Spleen (tissue), 11 donors: ENCODE results near the gene BCAR3. TPM values are rescaled to one million over a fixed set of nuclear protein-coding genes. Genes with fewer than 3 reads are reported as not detected.

Experiments
- DNase-seq: peaks from one replicate; pipeline ENCODE4 v3.0.0-alpha.2; 2020
- H3K27ac ChIP-seq, 8 donors: fragments of 200-600 bp; sonication (generic) in 7 of 8; 1 replicate in 4 of 8; 2 replicates in 4 of 8; pipeline versions ENCODE4 v1.5.0 to v1.8.0; 2016 to 2021; ENCODE audit warnings: inconsistent platforms in 4 of 8, mild to moderate bottlenecking in 4 of 8, moderate library complexity in 1 of 8
- H3K27me3 ChIP-seq, 7 donors: fragments of 200-600 bp; sonication (generic) in 6 of 7; replicated peaks in 1 of 7; 1 replicate in 4 of 7; 2 replicates in 3 of 7; pipeline versions ENCODE4 v1.5.0 to v1.8.0; 2016 to 2021; ENCODE audit warnings: inconsistent platforms in 3 of 7, mild to moderate bottlenecking in 1 of 7
- H3K36me3 ChIP-seq, 6 donors: fragments of 200-600 bp; sonication (generic) in 5 of 6; 1 replicate in 4 of 6; 2 replicates in 2 of 6; pipeline versions ENCODE4 v1.5.0 to v1.8.0; 2016 to 2021; ENCODE audit warnings: inconsistent platforms in 2 of 6
- H3K4me1 ChIP-seq, 6 donors: fragments of 200-600 bp; sonication (generic) in 5 of 6; 1 replicate in 3 of 6; 2 replicates in 3 of 6; pipeline versions ENCODE4 v1.5.0 to v1.8.0; 2016 to 2021; ENCODE audit warnings: inconsistent platforms in 3 of 6
- H3K4me3 ChIP-seq, 8 donors: fragments of 200-600 bp; sonication (generic) in 7 of 8; 1 replicate in 4 of 8; 2 replicates in 4 of 8; pipeline versions ENCODE4 v1.5.0 to v1.8.0; 2016 to 2021; ENCODE audit warnings: inconsistent platforms in 4 of 8, mild to moderate bottlenecking in 4 of 8, moderate library complexity in 2 of 8
- H3K9me3 ChIP-seq, 8 donors: fragments of 200-600 bp; sonication (generic) in 7 of 8; 1 replicate in 4 of 8; 2 replicates in 4 of 8; pipeline versions ENCODE4 v1.5.0 to v1.8.0; 2016 to 2021; ENCODE audit warnings: inconsistent platforms in 4 of 8
- POLR2A ChIP-seq, 3 donors: fragments of 450-650 bp; IDR thresholded peaks; one replicate each; pipeline ENCODE4 v1.5.1; 2017; ENCODE audit warnings: antibody characterized with exemption in 3 of 3, mild to moderate bottlenecking in 1 of 3
- POLR2AphosphoS5 ChIP-seq, 3 donors: sonication (generic); formaldehyde crosslinking; IDR thresholded peaks; one replicate each; pipeline ENCODE4 v1.5.1; 2017; ENCODE audit warnings: antibody characterized with exemption in 3 of 3
- WGBS, 5 donors: extraction: QIAGEN DNeasy Blood & Tissue Kit in 3 of 5; methylation state at CpG; one replicate each; pipeline versions ENCODE4 v1.1.5 to v1.1.7; 2013 to 2018; 5-methylcytosine and 5-hydroxymethylcytosine counted together
- intact Hi-C: fragments of 100-400 bp; cut with DNase I; formaldehyde crosslinking; loops from one replicate; pipeline ENCODE4 v1.15.0; 2023; ENCODE audit warnings: low total_unique reads
- polyA plus RNA-seq, 3 donors: library from polyadenylated mRNA; stranded (reverse); fragments of 200-250 nt; gene quantifications; one replicate each; pipeline ENCODE4 v1.2.1, GENCODE V29; 2013
- total RNA-seq, 7 donors: library from RNA; depleted of rRNA in 3 of 7; stranded (reverse); fragments of >200 nt in 3 of 7; fragmentation: NEBNext Ultra II Directional in 4 of 7; extraction: Animal tissue kit (Norgen Biotek cat#: 25700) in 4 of 7; gene quantifications; one replicate each; pipeline versions ENCODE4 v1.1.0 to v1.2.1, GENCODE V29; 2016 to 2021
- TF ChIP-seq, protein P1 (sequence below), 11 experiments: fragments of 200-600 bp in 7 of 11; fragments of 450-650 bp in 4 of 11; sonication (generic) in 4 of 11; IDR thresholded peaks in 8 of 11; conservative IDR thresholded peaks in 3 of 11; 1 replicate in 7 of 11; 2 replicates in 4 of 11; pipeline versions ENCODE4 v1.4.0 to v1.8.0; 2016 to 2021; ENCODE audit warnings: antibody characterized with exemption in 11 of 11, inconsistent platforms in 4 of 11, mild to moderate bottlenecking in 1 of 11
- donor health status: healthy with polysubstance abuse.
- donor health status: DM: no; HTN: no; CAD: no; lungs with moderate emphysema.
- donor health status: DM: no; HTN: no; CAD: no.
- donor health status: Bipolar disorder and iron deficiency.
- donor health status: healthy.
- donor health status: DM: no; HTN: no; CAD: no.
- donor health status: DM: yes; HTN: yes; CAD: no.

The BCAR3 gene
- total and polyA plus RNA-seq, 10 donors: 3.5 to 18.0 (median 11.8) TPM

GRCh38 chr1:93565496-93566206, 116.0 kb downstream of the BCAR3 start:
- Histone ChIP-seq H3K4me3 (no peak overlapping the region), H3K27ac (no peak overlapping the region), H3K36me3 (peaks cover 0 to 97% (median 23%) of the 10 kb centered on the region in 6 donors)

GRCh38 chr1:93559695-93560094, 121.9 kb downstream of the BCAR3 start:
- Histone ChIP-seq H3K27ac (no peak overlapping the region), H3K4me1 (peaks cover 0 to 25% (median 12%) of the 10 kb centered on the region in 6 donors), H3K4me3 (no peak overlapping the region), H3K27me3 (no peaks in the 10 kb centered on the region), H3K36me3 (peaks cover 0 to 51% (median 0%) of the 10 kb centered on the region in 6 donors), H3K9me3 (no peaks in the 10 kb centered on the region)
- intact Hi-C loops: no loop called here
- no peak for DNase-seq
- TF ChIP-seq POLR2AphosphoS5 (IDR thresholded peaks at IDR 0.05) (no peak), POLR2A (IDR thresholded peaks at IDR 0.05) (no peak)
- TF ChIP-seq, protein P1, sequence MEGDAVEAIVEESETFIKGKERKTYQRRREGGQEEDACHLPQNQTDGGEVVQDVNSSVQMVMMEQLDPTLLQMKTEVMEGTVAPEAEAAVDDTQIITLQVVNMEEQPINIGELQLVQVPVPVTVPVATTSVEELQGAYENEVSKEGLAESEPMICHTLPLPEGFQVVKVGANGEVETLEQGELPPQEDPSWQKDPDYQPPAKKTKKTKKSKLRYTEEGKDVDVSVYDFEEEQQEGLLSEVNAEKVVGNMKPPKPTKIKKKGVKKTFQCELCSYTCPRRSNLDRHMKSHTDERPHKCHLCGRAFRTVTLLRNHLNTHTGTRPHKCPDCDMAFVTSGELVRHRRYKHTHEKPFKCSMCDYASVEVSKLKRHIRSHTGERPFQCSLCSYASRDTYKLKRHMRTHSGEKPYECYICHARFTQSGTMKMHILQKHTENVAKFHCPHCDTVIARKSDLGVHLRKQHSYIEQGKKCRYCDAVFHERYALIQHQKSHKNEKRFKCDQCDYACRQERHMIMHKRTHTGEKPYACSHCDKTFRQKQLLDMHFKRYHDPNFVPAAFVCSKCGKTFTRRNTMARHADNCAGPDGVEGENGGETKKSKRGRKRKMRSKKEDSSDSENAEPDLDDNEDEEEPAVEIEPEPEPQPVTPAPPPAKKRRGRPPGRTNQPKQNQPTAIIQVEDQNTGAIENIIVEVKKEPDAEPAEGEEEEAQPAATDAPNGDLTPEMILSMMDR (IDR thresholded peaks at IDR 0.05 in 8 of 11, conservative IDR thresholded peaks at IDR 0.05 in 3 of 11): no peak

More at GRCh38 chr1:93565496-93566206, 116.0 kb downstream of the BCAR3 start:
- TF ChIP-seq POLR2AphosphoS5 (IDR thresholded peaks at IDR 0.05): no peak
- TF ChIP-seq, protein P1 (IDR thresholded peaks at IDR 0.05 in 8 of 11, conservative IDR thresholded peaks at IDR 0.05 in 3 of 11): no peak
- TF ChIP-seq POLR2A (IDR thresholded peaks at IDR 0.05): no peak
- H3K9me3 ChIP-seq: no peaks in the 10 kb centered on the region
- DNase-seq: no peak
- no peaks in the 10 kb centered on the region for H3K27me3 ChIP-seq
- intact Hi-C loops: no loop called here
- 74 to 80% (median 75%) methylated on average over 4 of the region's 4 CpGs for WGBS, 5 donors
- H3K4me1 ChIP-seq: no peaks in the 10 kb centered on the region

DNA sequence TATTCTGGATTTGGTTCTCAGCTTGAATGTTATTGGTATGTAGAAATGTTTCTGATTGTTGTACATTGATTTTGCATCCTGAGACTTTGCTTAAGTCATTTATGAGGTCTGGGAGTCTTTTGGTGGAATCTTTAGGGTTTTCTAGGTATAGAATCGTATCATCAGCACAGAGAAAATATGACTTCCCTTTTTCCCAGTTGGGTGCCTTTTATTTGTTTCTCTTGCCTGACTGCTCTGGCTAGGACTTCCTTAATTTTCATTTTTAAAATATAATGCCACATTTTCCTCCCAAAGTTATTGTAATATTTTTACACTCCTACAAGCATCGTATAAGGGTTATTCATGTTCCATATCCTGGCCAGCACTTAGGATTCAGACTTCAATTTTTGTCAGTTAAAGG, 122.6 kb downstream of the BCAR3 start:
- TF ChIP-seq, protein P1 (IDR thresholded peaks at IDR 0.05 in 8 of 11, conservative IDR thresholded peaks at IDR 0.05 in 3 of 11): no peak
- TF ChIP-seq POLR2AphosphoS5 (IDR thresholded peaks at IDR 0.05) (no peak), POLR2A (IDR thresholded peaks at IDR 0.05) (no peak)
- Histone ChIP-seq H3K27me3 (no peaks in the 10 kb centered on the region), H3K4me1 (peaks cover 0 to 31% (median 17%) of the 10 kb centered on the region in 6 donors), H3K9me3 (no peaks in the 10 kb centered on the region), H3K36me3 (peaks cover 0 to 45% (median 0%) of the 10 kb centered on the region in 6 donors), H3K27ac (no peak overlapping the region), H3K4me3 (no peak overlapping the region)
- intact Hi-C loops: no loop called here
- 34 to 57% (median 41%) methylated on average over 2 of the region's 2 CpGs for WGBS, 5 donors
- no peak for DNase-seq

- Histone ChIP-seq H3K9me3 (no peaks in the 10 kb centered on the region), H3K36me3 (peaks cover 0 to 18% (median 0%) of the 10 kb centered on the region in 6 donors), H3K27me3 (no peaks in the 10 kb centered on the region), H3K4me1 (peaks cover 0 to 52% (median 20%) of the 10 kb centered on the region in 6 donors), H3K27ac (no peak overlapping the region), H3K4me3 (no peak overlapping the region)
- TF ChIP-seq POLR2AphosphoS5 (IDR thresholded peaks at IDR 0.05): no peak
- no peak for TF ChIP-seq POLR2A (IDR thresholded peaks at IDR 0.05)
- DNase-seq: no peak
- WGBS, 5 donors: 89 to 98% (median 92%) methylated on average over 2 of the region's 2 CpGs
- intact Hi-C loops: no loop called here
Observed at GRCh38 chr1:93556291-93556690, 125.3 kb downstream of the BCAR3 start.
